ENCODE measurements around the gene CCDC88B. TPM values are rescaled to one million over a fixed set of nuclear protein-coding genes. Genes with fewer than 3 reads are reported as not detected.

The CCDC88B gene
- total and polyA plus RNA-seq, 2 of the 8 experiments (the other 6 are each of a cell fraction or from before 2014, with no cell fraction given), result 5.9 to 12.5 TPM

GRCh38 chr11:64368673-64369074 lies 28.7 kb downstream of the CCDC88B start:
- Histone ChIP-seq H3K56ac (replicated peaks; ENCODE audit: insufficient read length, low read depth, low read length) (no peak overlapping the region), H2BK120ac (replicated peaks; ENCODE audit: low read depth, low read length) (no peak overlapping the region), H2AFZ (ENCODE audit: low read length) (no peak overlapping the region), H3K4me1 (replicated peaks in 1 of 4; ENCODE audit: control insufficient read depth in 3 of 4, insufficient read depth in 4 of 4, low read length in 3 of 4) (peaks cover 0 to 5% (median 2%) of the 10 kb centered on the region in 4 experiments; a peak in 4 of 7 replicates), H3K23me2 (ENCODE audit: low read depth, low read length) (no peaks in the 10 kb centered on the region; the same call in 1 of the 2 replicates), H3K9me3 (ENCODE audit: insufficient read depth in 2 of 2, low read depth in 1 of 2, low read length in 1 of 2) (no peaks in the 10 kb centered on the region), H4K91ac (replicated peaks; ENCODE audit: insufficient read length, low read length) (no peak overlapping the region), H3K4ac (replicated peaks; ENCODE audit: insufficient read length, low read depth, low read length) (no peak overlapping the region), H3K79me2 (ENCODE audit: control insufficient read depth in 1 of 2, insufficient read depth in 2 of 2, low read length in 2 of 2) (no peaks in the 10 kb centered on the region), H2BK15ac (ENCODE audit: low read length) (no peak overlapping the region), H2AK5ac (ENCODE audit: low read depth, low read length) (no peak overlapping the region), H4K5ac (ENCODE audit: insufficient read length, low read depth, low read length) (no peak overlapping the region), H3K27ac (ENCODE audit: low read depth, low read length) (no peak overlapping the region), H4K8ac (ENCODE audit: extremely low read depth, insufficient read depth, low read length) (no peak overlapping the region; the same call in 1 of the 2 replicates), H3K4me3 (ENCODE audit: extremely low read depth in 1 of 4, insufficient read depth in 2 of 4, low read depth in 3 of 4, low read length in 4 of 4) (no peak overlapping the region), H3K36me3 (ENCODE audit: control insufficient read depth in 2 of 4, insufficient read depth in 4 of 4, low read length in 3 of 4) (peaks cover 0 to 14% (median 0%) of the 10 kb centered on the region in 4 experiments; a peak in 3 of 8 replicates), H2BK12ac (ENCODE audit: low read depth, low read length) (no peak overlapping the region), H3K9ac (replicated peaks in 1 of 4; ENCODE audit: extremely low read depth in 1 of 4, low read depth in 3 of 4, low read length in 3 of 4) (no peak overlapping the region), H3K14ac (ENCODE audit: insufficient read length) (no peak overlapping the region), H2BK5ac (ENCODE audit: low read depth, low read length) (no peak overlapping the region), H3K4me2 (ENCODE audit: insufficient read depth in 1 of 2, low read depth in 2 of 2, low read length in 2 of 2) (no peak overlapping the region), H4K20me1 (replicated peaks in 1 of 2; ENCODE audit: control insufficient read depth in 1 of 2, insufficient read depth in 2 of 2, low read length in 2 of 2) (no peaks in the 10 kb centered on the region), H3K18ac (ENCODE audit: extremely low read depth, low read length) (no peak overlapping the region), H2BK20ac (ENCODE audit: low read length) (no peak overlapping the region), H3K23ac (ENCODE audit: insufficient read length) (no peak overlapping the region), H3K27me3 (replicated peaks in 1 of 4; ENCODE audit: control insufficient read depth in 3 of 4, extremely low read depth in 1 of 4, insufficient read depth in 3 of 4, low read length in 3 of 4) (no peaks in the 10 kb centered on the region), H3K79me1 (ENCODE audit: low read depth, low read length) (no peaks in the 10 kb centered on the region)
- peak in 1 of 2 experiments; percentile 55 for DNase-seq (ENCODE audit: low read depth in 1 of 2, low spot score in 2 of 2)
- no peak for FAIRE-seq
- WGBS, 2 experiments (ENCODE audit: extremely low coverage in 1 of 2, insufficient coverage in 1 of 2, insufficient read length in 1 of 2, insufficient replicate concordance in 2 of 2, low coverage in 1 of 2, low lambda C conversion rate in 2 of 2, missing lambda C conversion rate in 1 of 2), result 86% methylated on average over 17 of the region's 28 CpGs; no CpG with 5 or more reads in 1 of the 2 experiments
- ChIA-PET POLR2A (ENCODE audit: partially characterized antibody) (interaction anchor here (1.3 to 2.9 kb wide), 2 partner anchors 9 to 51 kb away, joined by 3 to 14 read pairs; partner anchors contain the start of genes PRDX5, RPS6KA4 and TRMT112), CTCF (ENCODE audit: partially characterized antibody) (interaction anchor here (0.7 to 8.3 kb wide), 8 partner anchors 12 to 281 kb away, joined by 3 to 80 read pairs (median 3); no protein-coding TSS in a partner anchor)
- TF ChIP-seq EP300 (IDR thresholded peaks at IDR 0.05; ENCODE audit: borderline replicate concordance in 1 of 2, low read depth in 2 of 2, low read length in 2 of 2), result no peak

Measured in H1 (cell line).